CD4-positive, CD25-positive, alpha-beta regulatory T cell (primary cell): ENCODE results near the gene OR2AT4. TPM values are rescaled to one million over a fixed set of nuclear protein-coding genes. Genes with fewer than 3 reads are reported as not detected.
"Not testable (repeated sequence)": the region's sequence is repeated elsewhere in the genome, so short reads cannot be mapped to it uniquely, and the experiment has no call there.

Source experiments
- ATAC-seq, 2 donors: fragments of 150-1000 bp; cut with Tn5 transposase; one replicate each; pipeline ENCODE4 v1.10.0; 2021; ENCODE audit warnings: low read depth in 2 of 2, moderate number of reproducible peaks in 2 of 2, moderate library complexity in 1 of 2
- DNase-seq, 3 donors: peaks; one replicate each; pipeline versions ENCODE4 v3.0.0 to v3.0.0-alpha.2; 2012 to 2022; ENCODE audit warnings: mixed read lengths in 1 of 3
- H3K27ac ChIP-seq: one replicate; pipeline ENCODE4 v1.7.0; 2013; ENCODE audit warnings: mild to moderate bottlenecking, low read length; ENCODE audit not compliant: insufficient read depth, poor library complexity, severe bottlenecking
- H3K27me3 ChIP-seq: one replicate; pipeline ENCODE4 v1.7.0; 2013; ENCODE audit warnings: low read length; ENCODE audit not compliant: control insufficient read depth, insufficient read depth
- H3K36me3 ChIP-seq: one replicate; pipeline ENCODE4 v1.7.0; 2013; ENCODE audit warnings: mild to moderate bottlenecking, low read length, moderate library complexity; ENCODE audit not compliant: control insufficient read depth, insufficient read depth
- H3K4me1 ChIP-seq: 2 replicates; pipeline ENCODE4 v1.7.0; 2013; ENCODE audit warnings: mild to moderate bottlenecking, low read length; ENCODE audit not compliant: insufficient read depth, control insufficient read depth, poor library complexity, severe bottlenecking
- H3K4me3 ChIP-seq: one replicate; pipeline ENCODE4 v1.7.0; 2013; ENCODE audit warnings: low read depth, mild to moderate bottlenecking, low read length, moderate library complexity
- H3K9me3 ChIP-seq, 2 experiments: 1 replicate in 1 of 2; 2 replicates in 1 of 2; pipeline ENCODE4 v1.7.0; 2013; ENCODE audit warnings: low read length in 2 of 2, mild to moderate bottlenecking in 1 of 2, moderate library complexity in 1 of 2; ENCODE audit not compliant: control insufficient read depth in 2 of 2
- H3K27ac Mint-ChIP-seq, 3 donors: one replicate each; pipeline ENCODE4 v1.8.0; 2020 to 2022; ENCODE audit warnings: mild to moderate bottlenecking in 3 of 3, mixed read lengths in 3 of 3, moderate library complexity in 2 of 3
- H3K27me3 Mint-ChIP-seq: one replicate; pipeline ENCODE4 v1.8.0; 2022; ENCODE audit warnings: mild to moderate bottlenecking, mixed read lengths
- H3K36me3 Mint-ChIP-seq: one replicate; pipeline ENCODE4 v1.8.0; 2020; ENCODE audit warnings: mixed read lengths
- H3K4me1 Mint-ChIP-seq, 4 donors: one replicate each; pipeline ENCODE4 v1.8.0; 2020 to 2022; ENCODE audit warnings: mixed read lengths in 4 of 4, mild to moderate bottlenecking in 1 of 4
- H3K4me3 Mint-ChIP-seq, 4 donors: one replicate each; pipeline ENCODE4 v1.8.0; 2020 to 2022; ENCODE audit warnings: mild to moderate bottlenecking in 4 of 4, mixed read lengths in 4 of 4, moderate library complexity in 3 of 4
- H3K9me3 Mint-ChIP-seq, 7 donors: one replicate each; pipeline ENCODE4 v1.8.0; 2020 to 2022; ENCODE audit warnings: mixed read lengths in 7 of 7, mild to moderate bottlenecking in 3 of 7, moderate library complexity in 2 of 7
- polyA plus RNA-seq, 4 donors: library from polyadenylated mRNA; unstranded; fragments of 300-500 nt; fragmentation: Illumina TruSeq; gene quantifications; one replicate each; pipeline ENCODE4 v1.2.3, GENCODE V29; 2021
- total RNA-seq: library from RNA; stranded (reverse); gene quantifications from one replicate; pipeline ENCODE4 v1.2.3, GENCODE V29; 2022

The OR2AT4 gene
- total and polyA plus RNA-seq, 5 donors from 2014 or later: not detected

- Mint-ChIP-seq H3K9me3 (peaks cover 0 to 5% (median 2%) of the 10 kb centered on the region in 7 donors), H3K27me3 (peaks cover 21% of the 10 kb centered on the region), H3K4me3 (no peak overlapping the region), H3K4me1 (peaks cover 0 to 3% (median 0%) of the 10 kb centered on the region in 4 donors), H3K27ac (no peak overlapping the region), H3K36me3 (no peaks in the 10 kb centered on the region)
- Histone ChIP-seq H3K9me3 (no peaks in the 10 kb centered on the region), H3K4me1 (no peaks in the 10 kb centered on the region), H3K27me3 (peaks cover 4% of the 10 kb centered on the region), H3K4me3 (no peak overlapping the region), H3K27ac (no peak overlapping the region), H3K36me3 (no peaks in the 10 kb centered on the region)
- ATAC-seq (no peak), DNase-seq (no peak)
Measured at GRCh38 chr11:75101424-75102128, 4.9 kb upstream of the OR2AT4 start.

GRCh38 chr11:75100314-75100713 is 3.6 kb upstream of the OR2AT4 start:
- ATAC-seq (peak in 1 of 2 donors; percentile 34), DNase-seq (peak in 1 of 3 donors; percentile 20)
- H3K9me3 Mint-ChIP-seq: peaks cover 0 to 7% (median 0%) of the 10 kb centered on the region in 7 donors
- no peaks in the 10 kb centered on the region for H3K36me3 Mint-ChIP-seq
- Histone ChIP-seq H3K27ac (no peak overlapping the region), H3K36me3 (no peaks in the 10 kb centered on the region), H3K9me3 (no peaks in the 10 kb centered on the region), H3K4me3 (no peak overlapping the region), H3K4me1 (no peaks in the 10 kb centered on the region), H3K27me3 (peaks cover 4% of the 10 kb centered on the region)
- no peak overlapping the region for H3K27ac Mint-ChIP-seq
- peaks cover 23% of the 10 kb centered on the region for H3K27me3 Mint-ChIP-seq
- H3K4me1 Mint-ChIP-seq: peaks cover 0 to 3% (median 0%) of the 10 kb centered on the region in 4 donors
- H3K4me3 Mint-ChIP-seq: no peak overlapping the region

GRCh38 chr11:75099635-75100034 is 3.0 kb upstream of the OR2AT4 start:
- Mint-ChIP-seq H3K4me3 (no peak overlapping the region), H3K9me3 (peaks cover 0 to 7% (median 0%) of the 10 kb centered on the region in 7 donors), H3K36me3 (no peaks in the 10 kb centered on the region), H3K4me1 (peaks cover 0 to 3% (median 0%) of the 10 kb centered on the region in 4 donors), H3K27me3 (peaks cover 28% of the 10 kb centered on the region), H3K27ac (no peak overlapping the region)
- DNase-seq (no peak), ATAC-seq (no peak)
- H3K27ac ChIP-seq: no peak overlapping the region
- no peaks in the 10 kb centered on the region for H3K36me3 ChIP-seq
- H3K4me3 ChIP-seq: no peak overlapping the region
- H3K4me1 ChIP-seq: no peaks in the 10 kb centered on the region
- H3K27me3 ChIP-seq: peaks cover 4% of the 10 kb centered on the region
- no peaks in the 10 kb centered on the region for H3K9me3 ChIP-seq

GRCh38 chr11:75098835-75099439 is 2.3 kb upstream of the OR2AT4 start:
- not testable (repeated sequence) for DNase-seq, H3K36me3 Mint-ChIP-seq, H3K4me3 ChIP-seq, H3K4me1 ChIP-seq, ATAC-seq, H3K9me3 ChIP-seq, H3K4me1 Mint-ChIP-seq, H3K27ac ChIP-seq, H3K9me3 Mint-ChIP-seq, H3K4me3 Mint-ChIP-seq, H3K36me3 ChIP-seq, H3K27ac Mint-ChIP-seq, H3K27me3 ChIP-seq
- H3K27me3 Mint-ChIP-seq: peaks cover 28% of the 10 kb centered on the region

- not testable (repeated sequence) for ATAC-seq, H3K4me3 Mint-ChIP-seq, H3K36me3 ChIP-seq, H3K36me3 Mint-ChIP-seq, H3K27ac Mint-ChIP-seq, H3K27ac ChIP-seq, DNase-seq, H3K9me3 Mint-ChIP-seq, H3K27me3 ChIP-seq, H3K4me1 ChIP-seq, H3K4me1 Mint-ChIP-seq, H3K4me3 ChIP-seq, H3K9me3 ChIP-seq
- peaks cover 31% of the 10 kb centered on the region for H3K27me3 Mint-ChIP-seq
Measured at GRCh38 chr11:75098181-75098580, 1.5 kb upstream of the OR2AT4 start.

- Histone ChIP-seq H3K4me1 (no peaks in the 10 kb centered on the region), H3K9me3 (no peaks in the 10 kb centered on the region), H3K36me3 (no peaks in the 10 kb centered on the region), H3K4me3 (no peak overlapping the region), H3K27ac (no peak overlapping the region), H3K27me3 (peaks cover 4% of the 10 kb centered on the region)
- Mint-ChIP-seq H3K27ac (no peak overlapping the region), H3K36me3 (no peaks in the 10 kb centered on the region), H3K27me3 (peaks cover 30% of the 10 kb centered on the region), H3K4me1 (no peaks in the 10 kb centered on the region), H3K9me3 (peaks cover 0 to 4% (median 0%) of the 10 kb centered on the region in 7 donors), H3K4me3 (no peak overlapping the region)
- ATAC-seq (no peak), DNase-seq (no peak)
Measured at GRCh38 chr11:75097173-75097557, 489 bp upstream of the OR2AT4 start.

- not testable (repeated sequence) for H3K27ac Mint-ChIP-seq, H3K27ac ChIP-seq, ATAC-seq, H3K36me3 Mint-ChIP-seq, DNase-seq, H3K4me1 ChIP-seq, H3K4me3 ChIP-seq, H3K4me3 Mint-ChIP-seq, H3K27me3 ChIP-seq, H3K4me1 Mint-ChIP-seq, H3K36me3 ChIP-seq
- Mint-ChIP-seq H3K9me3 (peaks cover 0 to 11% (median 2%) of the 10 kb centered on the region in 7 donors), H3K27me3 (peaks cover 31% of the 10 kb centered on the region)
- peaks cover 6 to 12% of the 10 kb centered on the region in 2 experiments for H3K9me3 ChIP-seq
Measured at GRCh38 chr11:75094382-75094781, 2.3 kb downstream of the OR2AT4 start.
